Endodermal cell (in vitro differentiated cells): Measurements from ENCODE around the gene KCNJ13. TPM values are rescaled to one million over a fixed set of nuclear protein-coding genes. Genes with fewer than 3 reads are reported as not detected.

Source experiments
- DNase-seq: peaks from one replicate; pipeline ENCODE4 v3.0.0-alpha.2; 2017
- H3K27ac ChIP-seq: 2 replicates; pipeline ENCODE4 v1.5.1; 2013; ENCODE audit warnings: mild to moderate bottlenecking, low read depth, low read length, moderate library complexity
- H3K27me3 ChIP-seq: 2 replicates; pipeline ENCODE4 v1.6.1; 2013; ENCODE audit warnings: mild to moderate bottlenecking, low read length, moderate library complexity; ENCODE audit not compliant: insufficient read depth, control insufficient read depth, poor library complexity, severe bottlenecking
- H3K36me3 ChIP-seq: 2 replicates; pipeline ENCODE4 v1.7.0; 2013; ENCODE audit warnings: mild to moderate bottlenecking, low read length, moderate library complexity; ENCODE audit not compliant: control insufficient read depth, insufficient read depth
- H3K4me1 ChIP-seq: one replicate; pipeline ENCODE4 v1.7.0; 2013; ENCODE audit warnings: low read length; ENCODE audit not compliant: control insufficient read depth, insufficient read depth
- H3K4me3 ChIP-seq: 2 replicates; pipeline ENCODE4 v1.5.1; 2013; ENCODE audit warnings: mild to moderate bottlenecking, low read length, moderate library complexity
- H3K9ac ChIP-seq: 2 replicates; pipeline ENCODE4 v1.6.1; 2013; ENCODE audit warnings: mild to moderate bottlenecking, low read length, moderate library complexity; ENCODE audit not compliant: poor library complexity, severe bottlenecking; ENCODE audit errors: extremely low read depth
- H3K9me3 ChIP-seq: 2 replicates; pipeline ENCODE4 v1.6.1; 2013; ENCODE audit warnings: mild to moderate bottlenecking, low read length, moderate library complexity; ENCODE audit not compliant: control insufficient read depth
- H3K27ac Mint-ChIP-seq: 2 replicates; pipeline ENCODE4 v1.8.0; 2020; ENCODE audit warnings: mixed read lengths
- H3K27me3 Mint-ChIP-seq: 2 replicates; pipeline ENCODE4 v1.8.0; 2021; ENCODE audit warnings: mild to moderate bottlenecking, mixed read lengths; ENCODE audit not compliant: insufficient read depth
- H3K36me3 Mint-ChIP-seq: 2 replicates; pipeline ENCODE4 v1.8.0; 2020; ENCODE audit warnings: low read depth, mixed read lengths
- H3K4me1 Mint-ChIP-seq: 2 replicates; pipeline ENCODE4 v1.8.0; 2020; ENCODE audit warnings: mixed read lengths
- H3K4me3 Mint-ChIP-seq: 2 replicates; pipeline ENCODE4 v1.8.0; 2020; ENCODE audit warnings: mild to moderate bottlenecking, moderate library complexity, mixed read lengths
- H3K9me3 Mint-ChIP-seq: 2 replicates; pipeline ENCODE4 v1.8.0; 2020; ENCODE audit warnings: mild to moderate bottlenecking, mixed read lengths
- WGBS, 2 experiments: methylation state at CpG; one replicate each; pipeline versions ENCODE4 v1.1.5 to v1.1.7; 2013; ENCODE audit warnings: missing lambda C conversion rate in 2 of 2, mixed read lengths in 1 of 2; ENCODE audit not compliant: insufficient coverage in 1 of 2, insufficient read length in 1 of 2; 5-methylcytosine and 5-hydroxymethylcytosine counted together
- total RNA-seq, 2 donors: library from RNA; stranded (reverse); fragmentation: NEBNext Ultra II Directional in 1 of 2; extraction: Animal tissue kit (Norgen Biotek cat#: 25700) in 1 of 2; gene quantifications; 2 replicates in 1 of 2; 3 replicates in 1 of 2; pipeline ENCODE4 v1.2.1, GENCODE V29; 2021
- TF ChIP-seq, protein P1 (sequence below): fragments of 200-600 bp; sonication (generic); conservative IDR thresholded peaks from 2 replicates; pipeline ENCODE4 v1.5.0; 2021; ENCODE audit warnings: antibody characterized with exemption, mild to moderate bottlenecking

Gene KCNJ13
- total RNA-seq, 2 donors from 2014 or later = 0.15 to 1.0 TPM

GRCh38 chr2:232815569-232815968, 39.2 kb upstream of the KCNJ13 start:
- H3K27me3 Mint-ChIP-seq = no peaks in the 10 kb centered on the region
- TF ChIP-seq, protein P1, sequence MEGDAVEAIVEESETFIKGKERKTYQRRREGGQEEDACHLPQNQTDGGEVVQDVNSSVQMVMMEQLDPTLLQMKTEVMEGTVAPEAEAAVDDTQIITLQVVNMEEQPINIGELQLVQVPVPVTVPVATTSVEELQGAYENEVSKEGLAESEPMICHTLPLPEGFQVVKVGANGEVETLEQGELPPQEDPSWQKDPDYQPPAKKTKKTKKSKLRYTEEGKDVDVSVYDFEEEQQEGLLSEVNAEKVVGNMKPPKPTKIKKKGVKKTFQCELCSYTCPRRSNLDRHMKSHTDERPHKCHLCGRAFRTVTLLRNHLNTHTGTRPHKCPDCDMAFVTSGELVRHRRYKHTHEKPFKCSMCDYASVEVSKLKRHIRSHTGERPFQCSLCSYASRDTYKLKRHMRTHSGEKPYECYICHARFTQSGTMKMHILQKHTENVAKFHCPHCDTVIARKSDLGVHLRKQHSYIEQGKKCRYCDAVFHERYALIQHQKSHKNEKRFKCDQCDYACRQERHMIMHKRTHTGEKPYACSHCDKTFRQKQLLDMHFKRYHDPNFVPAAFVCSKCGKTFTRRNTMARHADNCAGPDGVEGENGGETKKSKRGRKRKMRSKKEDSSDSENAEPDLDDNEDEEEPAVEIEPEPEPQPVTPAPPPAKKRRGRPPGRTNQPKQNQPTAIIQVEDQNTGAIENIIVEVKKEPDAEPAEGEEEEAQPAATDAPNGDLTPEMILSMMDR = no peak

GRCh38 chr2:232810444-232810843, 34.1 kb upstream of the KCNJ13 start:
- DNase-seq = no peak
- peaks cover 90% of the 10 kb centered on the region for H3K36me3 ChIP-seq
- H3K9ac ChIP-seq = no peak overlapping the region
- no peak overlapping the region for H3K4me3 Mint-ChIP-seq
- H3K4me1 ChIP-seq = no peaks in the 10 kb centered on the region
- no peaks in the 10 kb centered on the region for H3K9me3 ChIP-seq
- H3K4me1 Mint-ChIP-seq = no peaks in the 10 kb centered on the region
- H3K9me3 Mint-ChIP-seq = no peaks in the 10 kb centered on the region
- H3K27ac Mint-ChIP-seq = no peak overlapping the region
- H3K27me3 ChIP-seq = no peaks in the 10 kb centered on the region
- H3K4me3 ChIP-seq = no peak overlapping the region
- peaks cover 57% of the 10 kb centered on the region for H3K36me3 Mint-ChIP-seq
- WGBS, 2 experiments = 86 to 93% methylated on average over 1 of the region's 1 CpG
- H3K27ac ChIP-seq = no peak overlapping the region
- H3K27me3 Mint-ChIP-seq = no peaks in the 10 kb centered on the region
- TF ChIP-seq, protein P1 = no peak

More at GRCh38 chr2:232815569-232815968, 39.2 kb upstream of the KCNJ13 start:
- Histone ChIP-seq H3K4me1 (no peaks in the 10 kb centered on the region), H3K9ac (no peak overlapping the region), H3K9me3 (no peaks in the 10 kb centered on the region), H3K27me3 (no peaks in the 10 kb centered on the region), H3K36me3 (peaks cover 93% of the 10 kb centered on the region), H3K4me3 (no peak overlapping the region), H3K27ac (no peak overlapping the region)
- Mint-ChIP-seq H3K36me3 (peaks cover 75% of the 10 kb centered on the region), H3K4me1 (no peaks in the 10 kb centered on the region), H3K4me3 (no peak overlapping the region), H3K27ac (no peak overlapping the region), H3K9me3 (no peaks in the 10 kb centered on the region)
- DNase-seq = no peak
- 97 to 100% methylated on average over 3 of the region's 3 CpGs for WGBS, 2 experiments

GRCh38 chr2:232809349-232810124, 33.2 kb upstream of the KCNJ13 start:
- H3K9ac ChIP-seq = no peak overlapping the region
- no peaks in the 10 kb centered on the region for H3K4me1 Mint-ChIP-seq
- no peak overlapping the region for H3K27ac Mint-ChIP-seq

More at GRCh38 chr2:232809349-232810124, 33.2 kb upstream of the KCNJ13 start:
- Histone ChIP-seq H3K36me3 (peaks cover 85% of the 10 kb centered on the region), H3K9me3 (no peaks in the 10 kb centered on the region), H3K27ac (no peak overlapping the region), H3K4me1 (no peaks in the 10 kb centered on the region), H3K27me3 (no peaks in the 10 kb centered on the region), H3K4me3 (no peak overlapping the region)
- WGBS, 2 experiments = 94 to 97% methylated on average over 3 to 5 of the region's 5 CpGs
- H3K4me3 Mint-ChIP-seq = no peak overlapping the region
- no peak for DNase-seq
- no peaks in the 10 kb centered on the region for H3K27me3 Mint-ChIP-seq
- H3K36me3 Mint-ChIP-seq = peaks cover 51% of the 10 kb centered on the region
- H3K9me3 Mint-ChIP-seq = no peaks in the 10 kb centered on the region
- TF ChIP-seq, protein P1 = no peak
